B cell (primary cell): ENCODE data around the gene CLGN. TPM values are rescaled to one million over a fixed set of nuclear protein-coding genes. Genes with fewer than 3 reads are reported as not detected.

Experiments used
- ATAC-seq: fragments of 200-7000 bp; cut with Tn5 transposase; one replicate; pipeline ENCODE4 v1.10.0; 2021; ENCODE audit warnings: low read depth, mild to moderate bottlenecking, moderate number of reproducible peaks, moderate library complexity
- CTCF ChIA-PET: fragments of 350-600 bp; sonication (Branson Sonifier 250); formaldehyde crosslinking; loops from one replicate; lab custom pipeline; 2021; ENCODE audit warnings: antibody characterized with exemption, inconsistent platforms; lab: Charles Lee
- POLR2A ChIA-PET: fragments of 350-600 bp; sonication (Branson Sonifier 250); formaldehyde crosslinking; loops from one replicate; lab custom pipeline; 2021; ENCODE audit warnings: antibody characterized with exemption; lab: Charles Lee
- DNase-seq: peaks from one replicate; pipeline ENCODE4 v3.0.0; 2013
- H2AFZ ChIP-seq: 2 replicates; pipeline ENCODE4 v1.6.1; 2012; ENCODE audit warnings: mild to moderate bottlenecking, low read depth, low read length; ENCODE audit not compliant: insufficient read depth, poor library complexity, severe bottlenecking
- H3K27ac ChIP-seq, 2 donors: 1 replicate in 1 of 2; 2 replicates in 1 of 2; pipeline ENCODE4 v1.5.1; 2012 to 2013; ENCODE audit warnings: low read length in 2 of 2, mild to moderate bottlenecking in 2 of 2, moderate library complexity in 1 of 2
- H3K27me3 ChIP-seq, 4 experiments: fragments of 200-600 bp in 1 of 4; sonication (generic) in 1 of 4; replicated peaks in 1 of 4; 1 replicate in 2 of 4; 2 replicates in 2 of 4; pipeline versions ENCODE4 v1.6.1 to v1.7.0; 2013 to 2016; ENCODE audit warnings: low read length in 3 of 4, mild to moderate bottlenecking in 2 of 4, mixed read lengths in 1 of 4, moderate library complexity in 1 of 4; ENCODE audit not compliant: insufficient read depth in 4 of 4, control insufficient read depth in 3 of 4; ENCODE audit errors: control extremely low read depth in 1 of 4
- H3K36me3 ChIP-seq, 2 experiments: replicated peaks in 1 of 2; 1 replicate in 1 of 2; 2 replicates in 1 of 2; pipeline versions ENCODE4 v1.6.1 to v1.7.1; 2013; ENCODE audit warnings: low read length in 1 of 2; ENCODE audit not compliant: insufficient read depth in 2 of 2, control insufficient read depth in 1 of 2; ENCODE audit errors: control extremely low read depth in 1 of 2, extremely low read depth in 1 of 2
- H3K4me1 ChIP-seq, 2 donors: fragments of 200-600 bp in 1 of 2; sonication (generic) in 1 of 2; 1 replicate in 1 of 2; 2 replicates in 1 of 2; pipeline versions ENCODE4 v1.5.1 to v1.6.1; 2013 to 2017; ENCODE audit warnings: low read length in 2 of 2; ENCODE audit not compliant: control insufficient read depth in 2 of 2, insufficient read depth in 2 of 2
- H3K4me2 ChIP-seq: replicated peaks from 2 replicates; pipeline ENCODE3; 2012; ENCODE audit warnings: mild to moderate bottlenecking, low read depth, low read length; ENCODE audit not compliant: poor library complexity, severe bottlenecking
- H3K4me3 ChIP-seq, 5 experiments: fragments of 200-600 bp in 1 of 5; sonication (generic) in 1 of 5; 1 replicate in 3 of 5; 2 replicates in 2 of 5; pipeline versions ENCODE4 v1.5.1 to v1.7.0; 2011 to 2016; ENCODE audit warnings: low read length in 4 of 5, mild to moderate bottlenecking in 4 of 5, low read depth in 2 of 5, control low read depth in 1 of 5, moderate library complexity in 1 of 5; ENCODE audit not compliant: insufficient read depth in 1 of 5; ENCODE audit errors: control extremely low read depth in 1 of 5, extremely low read depth in 1 of 5
- H3K79me2 ChIP-seq: fragments of 200-600 bp; sonication (generic); one replicate; pipeline ENCODE4 v1.6.0; 2016; ENCODE audit warnings: low read length; ENCODE audit not compliant: control insufficient read depth, insufficient read depth
- H3K9ac ChIP-seq: fragments of 200-600 bp; sonication (generic); 2 replicates; pipeline ENCODE4 v1.6.1; 2017; ENCODE audit warnings: mild to moderate bottlenecking, low read length, moderate library complexity
- H3K9me3 ChIP-seq, 3 donors: one replicate each; pipeline versions ENCODE4 v1.6.1 to v1.7.1; 2013; ENCODE audit warnings: low read length in 2 of 3; ENCODE audit not compliant: control insufficient read depth in 2 of 3, insufficient read depth in 1 of 3; ENCODE audit errors: control extremely low read depth in 1 of 3
- H4K20me1 ChIP-seq: 2 replicates; pipeline ENCODE4 v1.6.0; 2012; ENCODE audit warnings: mild to moderate bottlenecking, low read length; ENCODE audit not compliant: insufficient read depth, control insufficient read depth, poor library complexity, severe bottlenecking
- H3K27ac Mint-ChIP-seq: one replicate; pipeline ENCODE4 v1.8.0; 2021; ENCODE audit warnings: mixed read lengths
- H3K27me3 Mint-ChIP-seq: one replicate; pipeline ENCODE4 v1.8.0; 2021; ENCODE audit warnings: mixed read lengths
- H3K4me1 Mint-ChIP-seq: one replicate; pipeline ENCODE4 v1.8.0; 2021; ENCODE audit warnings: mixed read lengths
- H3K4me3 Mint-ChIP-seq: one replicate; pipeline ENCODE4 v1.8.0; 2021; ENCODE audit warnings: mixed read lengths
- H3K9me3 Mint-ChIP-seq: one replicate; pipeline ENCODE4 v1.8.0; 2022; ENCODE audit warnings: mixed read lengths; ENCODE audit not compliant: insufficient read depth
- EZH2 ChIP-seq: IDR thresholded peaks from 2 replicates; pipeline ENCODE4 v1.6.1; 2012; ENCODE audit warnings: borderline replicate concordance, low read depth, mild to moderate bottlenecking, moderate library complexity, low read length; ENCODE audit not compliant: insufficient read depth, poor library complexity, severe bottlenecking
- WGBS: methylation state at CpG from one replicate; pipeline ENCODE4 v1.1.5; 2013; ENCODE audit warnings: missing lambda C conversion rate; ENCODE audit not compliant: insufficient coverage; 5-methylcytosine and 5-hydroxymethylcytosine counted together
- intact Hi-C: fragments of 100-400 bp; cut with micrococcal nuclease; formaldehyde crosslinking; loops from one replicate; pipeline ENCODE4 v1.10.0; 2022
- polyA plus RNA-seq: library from polyadenylated mRNA; depleted of rRNA; stranded (reverse); fragments of >200 nt; gene quantifications from 2 replicates; pipeline ENCODE4 v1.2.3, GENCODE V29; 2012
- total RNA-seq, 2 donors: library from RNA; stranded (reverse); fragments of 120-200 nt in 1 of 2; gene quantifications; 1 replicate in 1 of 2; 2 replicates in 1 of 2; pipeline versions ENCODE4 v1.2.3 to v1.2.4, GENCODE V29; 2013 to 2022
- TF ChIP-seq, protein P1 (sequence below): fragments of 200-600 bp; IDR thresholded peaks from one replicate; pipeline ENCODE4 v1.8.0; 2022; ENCODE audit warnings: antibody characterized with exemption, mild to moderate bottlenecking

Gene CLGN
- total and polyA plus RNA-seq, 2 donors (not counting 1 experiment from before 2014, with no cell fraction given), result not detected

DNA sequence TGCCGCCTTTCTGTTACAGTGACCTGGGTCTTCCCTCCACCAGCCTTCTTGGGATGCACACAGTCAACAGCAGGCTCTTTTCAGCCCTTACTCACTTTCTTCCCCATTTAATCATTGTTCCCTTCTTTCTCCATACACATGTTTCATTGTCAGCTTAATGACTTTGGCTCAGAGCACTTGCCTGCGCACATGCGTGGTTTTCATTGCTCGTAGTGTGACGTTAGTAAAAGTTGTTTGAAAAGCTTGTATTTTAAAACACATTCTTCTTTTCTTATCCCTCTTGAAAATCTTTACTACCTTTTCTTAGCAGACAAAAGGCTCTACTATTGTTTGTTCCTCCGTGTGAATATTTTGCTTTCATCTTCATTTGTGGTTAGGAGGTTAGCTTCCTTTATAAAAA, 73.7 kb downstream of the CLGN start:
- TF ChIP-seq EZH2, result no peak
- TF ChIP-seq, protein P1, sequence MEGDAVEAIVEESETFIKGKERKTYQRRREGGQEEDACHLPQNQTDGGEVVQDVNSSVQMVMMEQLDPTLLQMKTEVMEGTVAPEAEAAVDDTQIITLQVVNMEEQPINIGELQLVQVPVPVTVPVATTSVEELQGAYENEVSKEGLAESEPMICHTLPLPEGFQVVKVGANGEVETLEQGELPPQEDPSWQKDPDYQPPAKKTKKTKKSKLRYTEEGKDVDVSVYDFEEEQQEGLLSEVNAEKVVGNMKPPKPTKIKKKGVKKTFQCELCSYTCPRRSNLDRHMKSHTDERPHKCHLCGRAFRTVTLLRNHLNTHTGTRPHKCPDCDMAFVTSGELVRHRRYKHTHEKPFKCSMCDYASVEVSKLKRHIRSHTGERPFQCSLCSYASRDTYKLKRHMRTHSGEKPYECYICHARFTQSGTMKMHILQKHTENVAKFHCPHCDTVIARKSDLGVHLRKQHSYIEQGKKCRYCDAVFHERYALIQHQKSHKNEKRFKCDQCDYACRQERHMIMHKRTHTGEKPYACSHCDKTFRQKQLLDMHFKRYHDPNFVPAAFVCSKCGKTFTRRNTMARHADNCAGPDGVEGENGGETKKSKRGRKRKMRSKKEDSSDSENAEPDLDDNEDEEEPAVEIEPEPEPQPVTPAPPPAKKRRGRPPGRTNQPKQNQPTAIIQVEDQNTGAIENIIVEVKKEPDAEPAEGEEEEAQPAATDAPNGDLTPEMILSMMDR, result no peak
- Histone ChIP-seq H3K4me3 (no peak overlapping the region), H3K27ac (no peak overlapping the region), H3K36me3 (no peaks in the 10 kb centered on the region), H3K4me1 (no peaks in the 10 kb centered on the region), H3K4me2 (no peak overlapping the region), H2AFZ (no peak overlapping the region), H3K9ac (no peak overlapping the region), H3K27me3 (no peaks in the 10 kb centered on the region), H3K79me2 (no peaks in the 10 kb centered on the region), H3K9me3 (no peaks in the 10 kb centered on the region), H4K20me1 (no peaks in the 10 kb centered on the region)
- peaks cover 26% of the 10 kb centered on the region for H3K27me3 Mint-ChIP-seq
- DNase-seq, result no peak
- H3K27ac Mint-ChIP-seq, result no peak overlapping the region
- H3K9me3 Mint-ChIP-seq, result no peaks in the 10 kb centered on the region
- ChIA-PET CTCF (interaction anchor here (1.2 kb wide), 1 partner anchor 530 kb away, joined by 6 read pairs; no protein-coding TSS in a partner anchor), POLR2A (no interaction called here)
- intact Hi-C loops, result no loop called here
- no peak overlapping the region for H3K4me3 Mint-ChIP-seq
- no peaks in the 10 kb centered on the region for H3K4me1 Mint-ChIP-seq
- WGBS, result 100% methylated on average over 1 of the region's 6 CpGs
- ATAC-seq, result no peak

DNA sequence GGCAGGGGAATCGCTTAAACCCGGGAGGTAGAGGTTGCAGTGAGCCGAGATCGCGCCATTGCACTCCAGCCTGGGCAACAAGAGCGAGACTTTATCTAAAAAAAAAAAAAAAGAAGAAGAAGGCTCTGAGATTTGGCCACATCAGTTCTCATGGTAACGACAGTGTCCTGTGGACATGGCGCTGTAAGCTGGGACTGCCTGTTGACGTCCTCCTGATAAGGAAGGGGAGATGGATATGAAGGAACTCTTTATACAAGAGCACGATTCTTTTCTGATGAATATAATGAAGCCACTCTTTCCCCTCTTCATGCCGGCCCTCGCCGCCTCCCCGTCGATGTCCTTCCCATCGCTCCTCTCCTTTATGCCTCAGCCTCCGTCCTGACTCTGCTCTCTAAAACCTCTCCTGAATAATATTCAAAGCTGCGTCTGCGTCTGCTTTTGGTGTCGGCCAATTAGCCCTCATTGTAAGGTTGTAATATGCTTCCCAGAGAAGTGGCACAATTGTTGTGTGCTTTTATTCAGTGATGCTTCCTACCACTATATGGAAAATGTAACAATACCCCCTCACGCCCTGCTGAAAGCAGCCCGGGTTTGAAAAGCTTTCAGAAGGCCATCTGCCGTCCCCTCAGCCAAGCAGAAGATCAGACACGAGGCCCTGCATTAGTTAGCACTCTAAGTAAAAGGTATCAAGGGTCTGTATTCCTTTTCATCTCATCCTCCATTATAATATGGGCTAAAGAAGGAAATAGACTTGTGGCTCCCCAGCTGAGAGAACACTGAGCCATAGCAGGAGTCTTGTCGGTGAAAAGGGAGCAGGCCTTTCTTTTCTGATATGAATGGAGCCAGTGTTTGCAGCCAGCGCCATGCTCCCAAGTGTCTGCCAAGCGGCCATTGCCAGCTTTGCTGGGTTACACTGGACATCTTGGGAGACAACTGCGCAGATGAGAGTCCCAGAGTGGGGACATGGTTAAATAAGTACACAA, 76.1 kb downstream of the CLGN start:
- Histone ChIP-seq H4K20me1 (no peaks in the 10 kb centered on the region), H3K27me3 (peaks cover 0 to 2% (median 0%) of the 10 kb centered on the region in 4 experiments), H3K4me3 (no peak overlapping the region), H3K9ac (no peak overlapping the region), H3K79me2 (no peaks in the 10 kb centered on the region), H3K9me3 (no peaks in the 10 kb centered on the region), H3K4me2 (no peak overlapping the region), H3K4me1 (no peaks in the 10 kb centered on the region), H2AFZ (no peak overlapping the region), H3K27ac (no peak overlapping the region), H3K36me3 (no peaks in the 10 kb centered on the region)
- H3K27me3 Mint-ChIP-seq, result peaks cover 16% of the 10 kb centered on the region
- intact Hi-C loops, result no loop called here
- ATAC-seq, result no peak
- H3K27ac Mint-ChIP-seq, result no peak overlapping the region
- ChIA-PET POLR2A (no interaction called here), CTCF (interaction anchor here (1.0 to 1.4 kb wide), 3 partner anchors 8 to 258 kb away, joined by 3 to 9 read pairs (median 4); no protein-coding TSS in a partner anchor)
- no peak for DNase-seq
- no peak overlapping the region for H3K4me3 Mint-ChIP-seq
- TF ChIP-seq EZH2, result no peak
- TF ChIP-seq, protein P1, result no peak
- no peaks in the 10 kb centered on the region for H3K9me3 Mint-ChIP-seq
- H3K4me1 Mint-ChIP-seq, result no peaks in the 10 kb centered on the region
- 96% methylated on average over 17 of the region's 28 CpGs for WGBS
